GM21723 (cell line): ENCODE data around the gene HOXA7.

Experiments
- ATAC-seq: cut with Tn5 transposase; IDR thresholded peaks from one replicate; pipeline ENCODE4 v1.9.1; 2021; ENCODE audit warnings: mild to moderate bottlenecking, moderate library complexity; ENCODE audit not compliant: unreplicated experiment

Gene HOXA7

DNA sequence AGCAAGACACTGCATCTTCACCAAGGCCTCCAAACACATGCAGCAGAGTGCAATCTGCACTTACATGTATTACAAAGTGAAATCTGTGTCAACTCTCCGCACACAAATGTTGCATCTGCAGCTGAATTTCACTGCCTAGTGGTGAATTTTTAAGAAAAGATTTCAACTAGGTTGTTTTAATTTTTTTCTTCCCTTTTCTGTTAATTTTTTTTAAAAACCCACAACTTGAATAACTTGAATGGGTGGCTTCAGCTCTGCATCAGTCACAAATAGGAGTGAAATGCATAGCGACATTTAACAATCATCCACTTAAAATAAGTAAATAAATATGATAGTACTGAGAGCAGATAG is 37.5 kb upstream of the HOXA7 start:
- ATAC-seq = no peak

DNA sequence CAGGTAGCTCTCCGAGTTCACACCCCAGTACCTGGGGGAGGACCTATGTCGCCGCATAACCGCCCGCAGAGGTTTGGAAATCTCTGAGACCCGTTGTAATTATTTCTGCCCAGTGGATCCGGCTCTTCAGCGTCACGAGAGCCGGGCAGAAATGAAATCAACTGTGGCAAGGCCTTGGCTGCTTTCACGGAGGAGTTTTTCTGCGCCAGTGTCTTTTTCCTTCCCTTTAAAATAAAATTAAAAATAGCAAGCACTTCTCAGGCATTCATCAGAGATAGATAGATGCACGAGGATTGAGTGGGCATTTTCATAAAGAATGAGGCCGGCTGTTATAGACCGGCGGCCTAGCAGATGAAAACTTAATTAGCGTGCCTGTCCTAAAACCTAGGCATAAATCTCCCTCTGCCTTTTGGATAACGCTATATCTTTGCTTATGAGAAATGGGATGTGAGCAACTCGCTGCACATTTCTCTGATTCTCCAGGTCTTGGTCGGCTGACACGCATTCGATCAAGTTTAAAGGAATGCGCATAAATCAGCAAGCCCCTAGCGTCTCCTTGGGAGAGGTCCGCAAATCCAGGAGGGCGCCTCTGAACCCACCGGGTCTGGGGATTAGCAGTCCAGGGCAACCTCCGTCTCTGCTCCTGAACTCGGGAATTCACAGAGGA is 37.0 kb upstream of the HOXA7 start:
- ATAC-seq = no peak

DNA sequence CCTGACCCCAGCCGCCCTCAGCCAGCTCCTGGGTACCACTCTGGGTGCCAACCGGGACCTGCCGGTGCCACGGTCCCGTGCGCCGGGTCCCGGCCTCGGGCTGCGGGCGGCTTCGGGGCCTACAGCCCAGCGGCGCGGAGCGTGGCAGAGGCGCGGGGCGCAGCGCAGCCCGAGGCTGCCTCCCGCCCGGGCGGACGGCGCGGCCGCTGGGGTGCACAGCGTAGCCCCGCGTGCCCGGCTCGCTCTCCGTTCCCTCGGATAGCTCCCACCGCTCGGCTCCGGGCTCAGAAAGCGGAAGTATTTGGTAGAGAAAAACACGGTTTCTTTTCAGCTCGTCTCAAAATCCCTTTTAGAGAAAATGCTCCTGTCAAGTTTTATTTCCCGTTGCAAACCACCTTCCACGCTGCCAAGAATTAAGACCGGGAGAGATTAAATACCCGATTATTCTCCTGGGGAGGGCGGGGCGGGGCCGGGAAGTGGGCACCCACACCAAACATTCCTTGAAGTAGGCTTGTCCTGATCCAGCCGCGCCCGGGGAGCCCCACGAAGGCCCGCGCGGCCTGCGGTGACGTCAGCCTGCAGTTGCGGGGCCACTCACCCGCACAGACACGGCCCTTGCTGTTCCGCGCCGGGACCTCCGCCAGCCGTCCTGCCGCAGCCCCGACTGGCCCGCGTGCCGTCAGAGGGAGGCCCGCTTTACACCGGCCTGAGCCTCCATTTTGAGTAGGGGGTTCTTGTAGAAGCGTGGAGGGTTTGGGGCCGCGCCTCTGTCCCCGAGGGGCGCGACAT is 36.3 kb upstream of the HOXA7 start:
- ATAC-seq = no peak

DNA sequence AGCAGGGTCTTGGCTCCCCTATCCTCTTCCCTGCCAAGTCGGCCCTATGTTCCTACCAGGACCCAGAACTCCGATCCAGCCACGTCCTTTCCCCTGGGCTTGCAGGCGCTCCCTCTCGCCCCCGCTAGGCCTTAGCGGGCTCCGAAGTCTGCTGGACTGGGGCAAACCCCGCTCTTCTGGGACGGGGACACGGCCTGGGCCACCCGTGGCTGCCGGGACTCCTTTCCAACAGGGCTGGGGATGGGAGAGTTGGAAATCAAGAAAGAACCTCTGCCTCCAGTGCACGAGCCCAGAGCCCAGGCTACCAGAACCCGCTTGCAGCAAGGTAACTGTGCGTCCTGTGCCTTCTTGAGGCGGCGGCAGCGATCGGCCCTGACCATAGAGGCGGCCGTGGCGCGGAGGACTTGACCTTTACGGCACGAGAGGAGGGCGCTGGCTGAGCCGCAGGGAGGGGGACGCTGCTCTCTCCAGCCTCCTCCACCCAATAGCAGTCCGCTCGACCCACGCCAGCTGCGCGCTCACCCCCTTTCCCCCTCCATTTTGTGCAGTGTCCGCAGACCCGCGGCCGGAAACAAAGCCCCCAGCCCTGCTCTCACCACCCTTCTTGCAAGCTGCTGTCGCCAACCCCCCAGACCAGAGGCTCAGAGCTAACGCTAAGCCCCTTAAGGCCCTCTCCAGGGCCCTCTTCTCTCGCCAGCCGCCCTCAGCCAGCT is 35.5 kb upstream of the HOXA7 start:
- no peak for ATAC-seq

DNA sequence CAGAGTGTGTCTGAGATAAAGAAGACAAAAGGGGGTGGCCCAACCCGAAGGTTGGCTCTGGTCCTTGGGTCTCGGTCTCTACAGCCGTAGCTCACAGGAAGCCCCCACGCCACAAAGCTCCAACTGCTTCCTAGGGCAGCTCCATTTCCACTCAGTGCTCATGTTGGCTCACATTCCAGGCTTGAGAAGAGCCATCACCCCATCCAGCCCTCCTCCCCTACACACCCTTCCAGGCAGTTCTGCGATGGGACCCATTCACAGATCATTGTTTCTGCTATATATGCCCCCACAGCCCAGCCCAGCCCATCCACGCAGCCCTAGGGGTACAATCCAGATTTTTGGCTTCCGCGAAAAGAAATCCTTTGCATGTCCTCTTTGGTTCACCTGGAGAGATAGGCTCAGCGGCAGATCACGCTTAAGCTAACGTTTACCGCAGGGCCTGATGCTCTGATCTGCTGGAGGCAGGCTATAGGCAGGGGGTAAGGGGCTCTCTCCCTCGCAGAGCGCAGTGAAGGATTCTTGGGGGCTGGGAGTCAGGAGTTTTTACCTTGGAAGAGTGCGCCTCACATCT is 34.8 kb upstream of the HOXA7 start:
- no peak for ATAC-seq

DNA sequence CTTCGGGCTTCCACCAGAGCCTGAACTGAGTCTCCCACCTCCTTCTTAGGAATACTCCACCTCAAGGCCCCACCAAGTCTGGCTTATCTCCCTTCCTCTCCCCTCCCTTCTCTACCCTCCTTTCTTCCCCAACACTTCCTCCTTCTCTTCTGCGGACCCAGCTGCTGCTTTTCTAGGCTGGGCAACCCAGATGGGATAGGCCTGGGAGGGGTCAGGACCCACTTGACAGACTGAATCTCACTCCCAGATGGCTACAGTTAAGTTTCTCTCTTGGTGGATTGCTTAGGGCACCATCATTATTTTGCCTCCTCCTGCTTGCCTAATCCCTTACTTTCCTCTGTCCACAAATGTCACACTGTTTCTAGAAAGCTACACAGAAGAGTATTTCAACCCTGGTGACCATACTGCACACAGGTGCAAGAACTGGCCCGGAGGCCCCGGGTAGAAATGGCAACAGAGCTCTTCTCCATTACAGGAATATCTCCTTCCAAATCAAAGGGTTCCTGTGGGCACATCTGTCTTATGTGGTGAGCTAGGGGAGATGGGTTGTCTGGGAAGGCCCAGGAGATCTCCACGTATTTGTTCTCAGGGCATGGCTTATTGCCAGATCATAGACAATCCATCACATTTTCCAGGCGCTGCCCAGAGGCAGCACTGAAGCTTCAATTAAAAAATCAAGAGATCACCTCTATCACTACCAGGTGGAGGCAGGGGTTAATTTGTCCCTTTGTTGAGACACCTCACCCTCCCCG is 33.7 kb upstream of the HOXA7 start:
- no peak for ATAC-seq

DNA sequence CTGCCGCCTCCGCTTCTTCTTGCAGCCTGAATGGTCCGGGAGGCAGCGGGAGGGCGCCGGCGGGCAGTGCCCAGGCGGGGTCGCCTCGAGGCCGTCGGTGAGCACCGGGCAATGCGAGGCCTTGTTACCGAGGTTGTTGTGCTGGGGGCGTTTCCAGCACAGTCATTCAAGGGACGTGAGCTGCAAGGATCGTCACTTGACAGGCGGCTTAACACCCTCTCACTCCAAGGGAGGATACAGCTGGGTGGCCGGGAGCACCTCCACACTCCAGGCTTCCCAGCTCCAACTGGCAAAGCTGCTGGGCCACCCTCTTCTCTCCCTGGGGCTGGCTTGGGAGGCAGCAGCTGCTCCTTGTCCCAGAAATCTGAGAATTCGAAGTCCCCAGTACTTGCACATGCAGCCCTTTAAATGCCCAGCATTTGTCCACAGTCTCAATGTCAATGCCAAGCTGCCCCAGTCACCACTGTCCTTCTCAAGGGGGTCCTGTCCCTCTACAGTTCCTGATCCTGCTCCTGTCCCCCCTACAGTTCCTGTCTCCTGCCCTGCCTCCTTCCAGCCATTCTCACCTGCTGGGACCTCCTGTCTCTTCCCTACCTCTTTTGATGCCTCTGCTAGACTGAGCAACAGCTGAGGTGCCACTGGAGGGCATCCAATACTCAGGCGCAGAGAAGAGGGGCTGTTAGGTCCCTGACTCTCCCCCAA is 33.0 kb upstream of the HOXA7 start:
- ATAC-seq = no peak

DNA sequence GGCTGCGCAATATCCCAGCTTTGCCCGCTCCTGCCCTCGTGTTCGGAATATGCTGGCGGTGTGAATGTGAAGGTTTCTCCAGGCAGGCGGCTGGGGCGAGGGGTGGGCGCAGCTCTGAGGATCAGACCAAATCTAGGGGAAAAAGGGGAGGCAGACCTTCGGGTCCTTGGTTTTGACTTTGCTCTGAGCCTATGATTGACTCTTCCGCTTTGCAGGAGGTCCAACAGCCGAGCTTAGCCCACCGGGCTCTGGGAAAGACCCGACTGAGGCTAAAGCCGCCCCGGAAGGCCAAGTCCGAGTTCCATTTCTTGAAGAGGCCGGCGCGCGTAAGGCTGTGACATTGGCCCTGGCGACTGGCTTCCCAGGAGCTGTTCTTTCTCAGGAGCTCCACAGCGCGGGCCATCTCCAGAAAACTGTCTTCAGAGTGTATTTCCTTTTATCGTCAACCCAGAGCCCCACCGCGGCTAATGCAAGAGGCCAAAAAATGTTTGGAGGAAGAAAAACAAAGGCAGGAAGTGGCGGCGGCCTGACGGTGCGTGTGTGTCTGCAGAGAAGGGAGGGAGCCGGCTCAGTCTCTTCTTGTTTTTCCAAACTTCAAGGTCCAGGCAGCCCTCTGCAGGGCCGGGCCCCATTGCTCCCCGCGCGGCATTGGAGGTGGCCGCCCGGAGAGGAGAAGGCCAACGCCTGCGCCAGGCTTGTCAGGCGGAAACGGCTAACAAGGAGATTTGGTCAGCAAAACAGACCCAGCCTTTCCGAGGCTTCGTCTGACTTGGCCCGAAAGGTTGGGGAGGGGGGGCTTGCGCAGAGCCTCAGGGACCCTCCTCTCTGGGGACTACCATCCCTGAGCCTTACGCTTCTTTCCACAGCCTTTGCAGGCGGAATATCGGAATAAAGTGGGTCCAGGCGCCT is 32.2 kb upstream of the HOXA7 start:
- ATAC-seq = no peak

DNA sequence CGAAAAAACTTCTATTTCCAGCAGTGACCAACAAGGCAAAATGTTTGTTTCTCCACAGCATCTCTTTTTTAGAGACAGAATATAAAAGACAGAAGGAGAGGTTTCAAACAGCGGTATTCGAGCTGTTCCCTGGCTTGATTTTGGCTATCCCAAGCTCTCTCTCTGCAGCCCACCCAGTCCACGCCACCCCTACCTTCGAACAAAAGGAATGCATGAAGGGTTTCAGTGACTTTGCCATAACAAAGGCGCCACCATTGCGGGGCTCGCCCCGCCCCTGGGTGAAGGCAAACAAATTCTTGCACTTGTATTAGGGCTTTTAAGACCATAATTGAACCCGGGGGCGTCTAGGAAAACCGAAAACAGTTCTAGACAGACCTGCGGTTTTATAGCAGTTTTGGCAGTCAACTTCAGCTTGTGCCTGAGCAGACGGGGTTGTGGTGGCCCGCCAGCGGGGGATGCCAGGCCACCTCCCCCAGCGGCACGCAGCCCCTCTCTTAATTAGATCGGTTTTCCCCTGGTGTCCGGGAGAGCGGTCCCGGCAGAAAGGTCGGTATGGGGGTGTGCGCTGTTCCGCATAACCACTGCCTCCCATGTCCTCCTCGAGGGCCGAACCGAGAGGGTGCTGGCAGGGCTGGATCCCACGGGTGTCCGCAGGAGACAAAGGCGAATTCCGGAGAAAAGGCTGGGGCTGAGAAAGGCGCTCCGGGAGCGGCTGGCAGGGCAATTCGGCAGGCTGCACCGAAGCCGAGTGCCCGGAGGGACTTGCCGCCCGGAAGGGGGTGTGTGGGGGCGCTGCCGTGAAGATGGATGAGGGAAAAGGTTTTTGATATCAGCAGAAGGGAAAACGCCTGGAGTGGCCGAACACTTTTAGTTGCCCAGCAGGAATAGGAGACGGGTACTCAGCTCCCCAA is 31.3 kb upstream of the HOXA7 start:
- no peak for ATAC-seq

DNA sequence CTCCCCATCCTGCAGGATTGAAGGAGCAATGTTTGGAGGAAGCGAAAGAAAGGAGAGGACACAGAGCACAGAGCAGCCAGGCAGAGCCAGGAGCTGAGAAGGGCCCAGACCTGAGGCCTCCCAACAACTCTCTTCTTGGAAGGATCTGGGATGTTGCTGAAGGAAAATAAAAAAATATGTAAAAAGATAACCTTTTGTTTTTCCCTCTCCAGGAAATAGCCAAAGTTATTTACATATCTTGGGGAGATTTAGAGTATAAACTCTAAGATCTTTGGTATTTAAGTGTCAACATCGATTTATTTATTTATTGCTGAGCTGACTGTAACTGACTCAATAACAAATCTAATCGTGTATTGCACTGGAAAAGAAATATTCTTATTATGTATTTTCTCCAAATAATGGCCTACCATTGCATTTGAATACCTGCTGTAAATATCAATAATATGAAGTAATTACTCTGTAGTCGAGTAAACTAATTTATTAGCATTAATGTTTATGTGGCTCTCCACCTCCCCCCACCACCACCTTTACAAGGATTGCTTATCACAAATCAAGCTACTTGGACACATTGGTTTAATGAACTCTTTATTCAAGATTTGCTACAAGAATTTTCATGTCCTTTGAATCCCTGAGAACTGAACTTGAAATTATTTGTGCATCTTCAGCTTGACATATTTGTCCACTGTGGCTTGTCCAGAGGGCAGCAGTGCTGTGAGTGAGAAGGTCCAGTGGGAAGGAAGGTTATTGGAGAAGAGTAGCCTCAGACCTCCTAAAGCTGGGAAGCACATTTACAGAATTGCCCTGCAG is 30.4 kb upstream of the HOXA7 start:
- no peak for ATAC-seq

DNA sequence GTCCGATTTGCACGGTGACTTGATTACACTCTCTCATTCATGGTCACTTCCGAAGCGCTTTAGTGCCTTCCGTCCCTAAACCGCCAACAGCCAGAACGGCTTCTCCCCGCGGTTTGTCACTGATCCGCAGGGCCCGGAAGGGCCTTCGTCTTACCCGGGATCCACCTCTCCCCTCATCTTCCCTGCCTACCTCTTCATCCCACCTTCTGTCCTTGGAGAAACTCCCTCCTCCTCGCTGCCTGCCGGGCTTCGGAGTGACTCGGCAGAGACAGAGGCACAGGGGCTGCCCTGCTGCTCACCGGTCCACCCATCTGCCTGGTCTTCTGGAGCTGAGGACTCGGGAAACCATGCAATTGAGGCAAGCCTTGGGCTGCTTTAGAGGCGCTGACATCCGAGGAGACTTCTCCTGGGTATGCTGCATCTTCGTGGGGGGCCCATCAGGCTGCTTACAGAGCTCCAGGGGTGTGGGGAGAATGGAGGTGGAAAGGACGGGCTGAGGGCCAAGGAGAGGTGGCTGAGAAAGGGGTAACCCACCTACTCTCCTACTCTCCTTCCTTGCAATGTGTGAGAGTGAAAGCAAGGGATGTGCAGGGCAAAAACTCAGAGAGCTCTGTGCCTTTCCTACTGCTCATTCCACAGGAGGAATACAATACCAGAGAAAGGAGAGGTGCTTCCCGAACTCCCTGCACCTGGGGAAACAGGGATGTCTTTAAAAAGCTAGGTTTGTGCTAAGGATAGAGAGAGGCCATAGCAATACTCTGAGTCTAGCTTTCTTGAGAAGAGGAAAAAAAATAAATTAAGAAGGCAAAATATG is 29.6 kb upstream of the HOXA7 start:
- no peak for ATAC-seq

DNA sequence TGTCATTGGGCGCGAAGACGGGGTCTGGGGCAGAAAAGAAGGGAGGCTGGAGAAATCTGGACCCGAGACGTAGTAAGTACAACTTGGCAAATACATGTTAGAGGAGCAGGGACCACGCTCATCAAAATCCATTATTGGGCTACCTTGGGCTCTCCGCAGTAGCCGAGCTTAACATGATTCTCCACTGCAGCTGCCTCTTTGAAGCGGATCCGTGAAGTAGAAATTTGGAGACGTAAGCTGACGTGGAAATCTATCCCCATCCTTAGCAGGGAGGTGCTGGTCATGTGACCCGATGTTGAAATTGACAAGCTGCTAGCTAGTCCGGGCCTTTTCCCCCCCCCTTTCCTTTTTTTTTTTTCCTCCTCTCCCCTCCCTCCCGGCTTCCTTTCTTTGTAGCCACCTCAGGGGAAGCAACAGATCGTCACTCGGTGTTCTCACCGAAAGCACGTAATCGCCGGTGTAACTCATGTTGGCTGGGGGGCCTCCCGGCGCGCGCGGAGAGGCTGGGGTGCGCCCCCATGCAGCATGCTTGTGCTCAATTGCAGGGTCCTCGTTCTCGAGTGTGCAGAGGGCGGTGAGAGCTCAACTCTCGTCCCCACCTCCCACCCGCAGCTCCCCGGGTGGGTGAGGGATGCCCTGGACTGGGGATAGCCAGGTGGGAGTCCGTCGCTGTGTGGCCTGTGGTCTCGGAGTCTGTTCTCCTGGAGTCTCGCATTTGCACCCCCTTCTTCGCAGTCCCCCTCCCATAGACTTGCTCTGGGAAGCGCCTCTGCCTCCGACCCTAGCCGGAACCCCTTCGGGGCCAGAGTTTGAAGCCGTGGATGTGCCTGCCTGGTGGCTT is 28.8 kb upstream of the HOXA7 start, which contains the start of gene HOXA11:
HOXA11 (minus strand) TSS at position 220 of the 841 bp plus-strand sequence; CDS start at position 132, 88 bp downstream.
- ATAC-seq = no peak

DNA sequence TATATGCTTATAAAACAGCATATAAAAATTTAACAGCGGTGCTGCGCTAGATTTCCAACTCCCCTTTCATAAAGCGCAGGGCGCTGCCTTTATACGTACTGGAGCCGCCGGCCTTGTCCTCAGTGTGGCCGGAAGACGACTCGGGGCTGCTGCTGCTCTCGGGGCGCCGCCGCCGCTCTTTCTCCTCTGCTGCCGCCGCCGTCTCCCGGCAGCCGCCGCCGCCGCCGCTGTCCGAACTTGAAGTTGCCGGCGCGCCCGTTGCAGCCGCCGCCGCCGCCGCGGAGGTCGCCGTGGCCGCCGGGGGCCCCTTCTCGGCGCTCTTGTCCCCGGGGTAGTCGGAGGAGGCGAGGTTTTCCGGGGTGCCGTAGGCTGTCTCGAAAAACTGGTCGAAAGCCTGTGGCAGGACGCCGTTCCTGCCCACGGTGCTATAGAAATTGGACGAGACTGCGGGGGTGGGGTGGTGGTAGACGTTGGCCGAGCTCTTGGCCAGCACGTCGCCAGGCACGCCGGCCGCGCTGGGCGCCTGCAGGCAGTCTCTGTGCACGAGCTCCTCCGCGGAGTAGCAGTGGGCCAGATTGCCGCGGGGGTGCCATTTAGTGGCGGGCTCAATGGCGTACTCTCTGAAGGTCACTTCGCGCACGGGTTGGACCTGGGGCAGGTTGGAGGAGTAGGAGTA is 28.0 kb upstream of the HOXA7 start:
- ATAC-seq = no peak

DNA sequence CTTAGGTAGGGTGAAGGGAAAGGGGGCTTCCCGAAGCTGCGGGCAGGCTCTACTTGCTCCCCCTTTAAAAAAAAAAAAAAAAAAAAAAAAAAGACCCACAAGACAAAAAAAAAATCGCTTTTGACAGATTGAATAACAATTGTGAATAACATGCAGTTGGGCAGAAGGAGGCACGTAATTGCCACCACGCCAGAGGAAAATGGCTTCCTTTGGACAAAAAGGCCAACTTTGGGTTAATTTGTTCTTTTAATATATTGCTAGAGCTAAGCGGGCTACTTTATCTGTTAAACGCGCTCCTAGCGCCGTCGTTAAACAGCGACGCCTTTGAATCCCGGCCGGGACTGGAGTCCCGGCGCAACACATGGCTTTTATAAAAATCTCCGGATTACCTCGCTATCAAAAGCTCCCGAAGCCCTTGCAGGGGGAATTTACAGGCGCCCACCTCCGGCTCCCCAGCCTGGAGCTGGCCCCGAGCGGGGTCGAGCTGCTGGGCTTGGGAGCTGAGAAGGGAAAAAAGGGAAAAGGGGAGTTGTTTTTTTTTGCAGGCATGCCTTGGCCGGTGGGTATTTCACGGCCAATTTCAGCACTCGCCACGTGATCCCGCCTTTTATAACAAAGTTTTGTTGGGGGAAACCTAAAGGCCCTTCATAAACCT is 27.3 kb upstream of the HOXA7 start:
- ATAC-seq = no peak
